IPS-18c (cell line): Measurements from ENCODE around the gene NUP188.

Experiments used
- H3K4me3 ChIP-seq: 2 replicates; pipeline ENCODE4 v1.7.0; 2013; ENCODE audit warnings: low read depth, mild to moderate bottlenecking, low read length, moderate library complexity; ENCODE audit not compliant: insufficient read depth
- H3K9me3 ChIP-seq: one replicate; pipeline ENCODE4 v1.6.1; 2013; ENCODE audit warnings: mild to moderate bottlenecking, low read length, moderate library complexity; ENCODE audit not compliant: control insufficient read depth, insufficient read depth

The NUP188 gene

GRCh38 chr9:129010267-129010975 lies 62.9 kb downstream of the NUP188 start:
- Histone ChIP-seq H3K9me3 (no peaks in the 10 kb centered on the region), H3K4me3 (no peak overlapping the region)

- no peak overlapping the region for H3K4me3 ChIP-seq
- no peaks in the 10 kb centered on the region for H3K9me3 ChIP-seq
These were observed 63.7 kb downstream of the NUP188 start for GRCh38 chr9:129011170-129011569.

DNA sequence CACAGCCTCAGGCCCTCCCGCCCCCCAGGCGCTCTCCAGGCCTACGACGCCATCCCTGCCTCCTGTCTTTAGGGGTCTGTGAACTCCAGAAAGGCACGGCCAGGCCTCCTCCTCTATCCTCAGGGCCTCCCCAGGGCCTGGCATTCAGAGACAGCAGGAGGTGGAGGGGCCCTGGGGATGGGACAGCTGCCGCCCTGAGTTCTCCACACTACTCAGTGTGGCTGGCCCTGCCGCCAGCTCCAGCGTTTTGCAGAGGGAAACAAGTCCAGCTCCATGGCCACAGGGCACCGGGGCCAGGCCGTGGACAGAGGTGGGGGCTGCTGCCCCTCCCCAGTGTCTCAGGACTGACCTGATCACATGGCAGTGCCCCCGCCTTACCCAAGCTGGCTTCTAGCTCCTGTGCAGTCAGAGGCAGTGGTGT lies 64.3 kb downstream of the NUP188 start:
- no peaks in the 10 kb centered on the region for H3K9me3 ChIP-seq
- no peak overlapping the region for H3K4me3 ChIP-seq

- no peak overlapping the region for H3K4me3 ChIP-seq
- H3K9me3 ChIP-seq, result no peaks in the 10 kb centered on the region
These were observed 64.8 kb downstream of the NUP188 start for GRCh38 chr9:129012343-129012742.

DNA sequence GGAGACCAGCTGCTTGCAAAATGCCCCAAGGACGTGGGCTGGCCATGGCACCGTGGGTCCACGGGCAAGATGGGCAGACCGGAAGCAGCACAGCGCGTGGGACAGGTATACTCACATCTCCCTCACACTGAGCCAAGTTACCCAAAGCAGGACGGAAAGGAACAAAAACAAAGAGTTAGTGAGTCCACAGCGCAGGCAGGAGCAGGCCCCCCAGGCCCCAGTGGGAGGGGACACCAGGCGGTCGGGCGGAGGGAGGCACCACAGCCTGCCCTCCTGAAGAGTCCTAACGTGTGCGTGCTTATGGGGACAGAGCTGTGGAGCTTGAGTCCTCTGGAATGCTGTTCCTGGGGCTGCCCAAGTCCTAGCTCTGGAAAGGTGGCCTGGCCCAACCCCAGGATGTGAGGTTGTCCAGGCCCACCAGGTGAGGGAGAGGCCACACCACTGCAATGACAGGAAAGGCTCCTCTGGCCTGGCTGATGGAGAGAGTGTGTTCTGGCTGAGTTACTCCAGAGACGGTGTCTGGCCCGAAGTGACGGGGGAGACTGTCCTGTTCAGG lies 65.5 kb downstream of the NUP188 start:
- no peak overlapping the region for H3K4me3 ChIP-seq

DNA sequence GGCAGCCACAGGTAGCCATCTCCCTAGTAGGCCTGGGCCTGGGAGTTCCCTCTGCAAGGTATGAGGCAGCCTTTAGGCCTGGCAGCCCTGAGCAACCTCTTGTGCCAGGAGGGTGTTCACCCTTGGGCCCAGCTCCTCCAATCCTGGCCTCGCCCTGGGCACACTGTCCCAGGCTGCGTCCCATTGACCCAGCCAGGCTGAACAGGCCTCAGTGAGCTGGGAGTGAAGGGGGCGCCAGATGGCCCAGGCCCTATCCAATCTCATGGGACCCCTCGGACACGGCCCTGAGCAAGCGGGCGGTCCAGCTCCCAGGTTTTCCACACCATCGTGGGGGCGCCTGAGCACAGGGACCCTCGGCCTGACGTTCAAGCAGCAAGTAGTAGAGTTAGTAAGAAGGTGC lies 66.2 kb downstream of the NUP188 start:
- Histone ChIP-seq H3K9me3 (no peaks in the 10 kb centered on the region), H3K4me3 (no peak overlapping the region)

More for the DNA sequence above, 65.5 kb downstream of the NUP188 start:
- no peaks in the 10 kb centered on the region for H3K9me3 ChIP-seq

DNA sequence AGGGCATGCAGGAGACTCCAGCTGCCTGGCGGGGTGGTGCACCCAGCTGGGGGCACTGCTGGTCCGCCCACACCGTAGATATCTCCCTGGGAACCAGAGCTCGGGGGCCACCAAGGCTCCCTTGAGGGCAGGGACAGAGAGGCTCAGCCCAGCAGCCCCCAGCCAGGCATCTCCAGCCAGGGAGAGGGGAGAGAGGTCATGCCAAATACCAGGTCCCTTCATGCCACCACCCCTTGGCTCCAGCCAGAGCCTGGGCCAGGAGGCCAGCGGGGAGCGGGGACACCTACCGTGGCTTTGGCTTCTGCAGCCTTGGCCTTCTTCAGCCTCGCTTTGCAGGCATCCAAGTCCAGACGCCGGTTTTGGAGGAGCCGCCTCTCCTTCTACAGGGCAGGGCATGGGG lies 66.6 kb downstream of the NUP188 start:
- no peaks in the 10 kb centered on the region for H3K9me3 ChIP-seq
- no peak overlapping the region for H3K4me3 ChIP-seq

GRCh38 chr9:129014608-129015007 lies 67.1 kb downstream of the NUP188 start:
- Histone ChIP-seq H3K4me3 (no peak overlapping the region), H3K9me3 (no peaks in the 10 kb centered on the region)

- Histone ChIP-seq H3K4me3 (no peak overlapping the region), H3K9me3 (no peaks in the 10 kb centered on the region)
These were observed 73.6 kb downstream of the NUP188 start for GRCh38 chr9:129021091-129021490.

DNA sequence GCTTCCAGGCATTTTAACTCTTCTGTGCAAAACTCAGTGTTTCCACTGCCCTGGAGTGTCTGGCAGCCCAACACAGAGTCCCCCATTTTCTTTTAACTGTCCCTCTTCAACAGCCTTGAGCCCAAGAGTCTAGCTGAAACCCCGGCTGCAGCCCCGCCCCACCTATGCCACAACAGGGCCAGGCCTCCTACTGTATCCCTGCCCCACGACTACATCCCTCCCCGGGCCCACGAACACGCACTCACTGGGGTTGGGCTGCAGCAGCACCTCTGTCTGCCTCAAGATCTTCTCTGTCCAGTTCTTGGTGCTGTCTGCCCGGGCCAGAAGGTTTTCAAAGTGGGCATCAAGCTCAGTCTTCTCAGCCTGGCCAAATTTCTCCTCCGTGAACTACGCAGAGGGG lies 74.5 kb downstream of the NUP188 start:
- Histone ChIP-seq H3K4me3 (no peak overlapping the region), H3K9me3 (no peaks in the 10 kb centered on the region)

DNA sequence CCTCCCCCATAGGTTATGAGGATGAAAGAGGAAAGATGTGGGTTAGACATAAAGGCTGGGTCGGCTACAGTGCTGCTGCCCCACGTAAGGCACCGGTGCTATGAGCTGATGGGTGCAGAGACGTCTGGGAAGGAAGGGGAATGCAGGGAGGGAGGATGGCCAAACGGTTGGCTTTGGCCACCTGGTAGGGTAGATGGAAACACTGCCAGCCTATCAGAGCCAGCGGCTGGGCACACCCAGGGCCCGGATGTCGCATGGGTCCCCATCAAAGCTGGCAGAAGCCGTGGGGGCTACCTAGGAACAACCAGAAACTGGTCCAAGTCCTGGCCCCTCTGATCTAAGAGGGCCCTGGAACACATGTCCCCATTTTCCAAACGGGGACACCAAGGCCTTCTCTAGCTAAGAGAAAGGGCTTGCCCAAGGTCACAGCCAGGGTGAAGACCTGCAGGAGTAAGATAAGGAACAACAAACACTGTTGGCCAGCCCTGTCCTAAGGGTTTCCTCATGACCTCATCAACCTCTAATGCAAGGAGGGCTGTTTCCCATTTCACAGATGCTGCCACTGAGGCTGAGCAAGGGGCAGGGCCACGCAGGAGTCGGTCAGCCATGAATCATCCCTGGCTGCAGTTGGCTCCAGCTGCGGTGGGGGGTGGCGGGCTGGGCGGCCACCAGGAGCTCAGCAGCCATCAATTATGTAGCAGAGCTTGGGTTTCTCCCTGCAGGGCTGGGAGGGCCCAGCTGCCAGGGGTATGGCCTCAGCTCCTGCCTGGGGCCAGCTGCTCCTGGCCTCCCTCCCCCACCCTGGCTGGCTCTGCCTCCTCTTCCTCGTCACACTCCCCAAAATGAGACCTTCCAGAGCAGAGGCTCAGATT lies 75.8 kb downstream of the NUP188 start:
- Histone ChIP-seq H3K9me3 (no peaks in the 10 kb centered on the region), H3K4me3 (no peak overlapping the region)

GRCh38 chr9:129023908-129024233 lies 76.4 kb downstream of the NUP188 start:
- no peaks in the 10 kb centered on the region for H3K9me3 ChIP-seq
- no peak overlapping the region for H3K4me3 ChIP-seq

- H3K9me3 ChIP-seq, result no peaks in the 10 kb centered on the region
- H3K4me3 ChIP-seq, result peak overlapping the region; percentile 58; the same call in 1 of the 2 replicates
These were observed 79.1 kb downstream of the NUP188 start for GRCh38 chr9:129026442-129027223.

DNA sequence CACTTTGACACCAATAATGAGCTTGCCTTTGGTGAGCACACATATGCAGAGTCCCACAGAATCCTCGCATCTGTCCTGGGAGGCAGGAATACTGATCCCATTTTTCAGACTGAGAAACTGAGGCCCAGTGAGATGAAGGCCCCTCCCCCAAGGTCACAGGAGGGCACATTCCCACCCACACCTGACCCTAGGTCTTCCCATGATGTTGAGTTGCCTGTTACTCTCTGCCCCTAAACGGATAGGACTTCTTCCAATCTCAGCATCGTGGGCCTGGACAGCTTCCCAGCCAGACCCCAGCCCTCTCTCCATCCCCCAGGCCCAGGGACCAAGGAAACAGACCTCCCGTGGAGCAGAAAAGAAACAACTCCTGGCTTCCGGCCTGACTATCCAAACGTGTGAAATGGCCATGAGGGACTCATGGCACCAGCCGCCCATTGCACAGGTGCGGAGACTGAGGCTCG lies 79.8 kb downstream of the NUP188 start:
- H3K4me3 ChIP-seq, result peak overlapping the region; percentile 58
- H3K9me3 ChIP-seq, result no peaks in the 10 kb centered on the region

GRCh38 chr9:129027685-129028191 lies 80.2 kb downstream of the NUP188 start:
- Histone ChIP-seq H3K9me3 (no peaks in the 10 kb centered on the region), H3K4me3 (peak overlapping the region; percentile 58)

DNA sequence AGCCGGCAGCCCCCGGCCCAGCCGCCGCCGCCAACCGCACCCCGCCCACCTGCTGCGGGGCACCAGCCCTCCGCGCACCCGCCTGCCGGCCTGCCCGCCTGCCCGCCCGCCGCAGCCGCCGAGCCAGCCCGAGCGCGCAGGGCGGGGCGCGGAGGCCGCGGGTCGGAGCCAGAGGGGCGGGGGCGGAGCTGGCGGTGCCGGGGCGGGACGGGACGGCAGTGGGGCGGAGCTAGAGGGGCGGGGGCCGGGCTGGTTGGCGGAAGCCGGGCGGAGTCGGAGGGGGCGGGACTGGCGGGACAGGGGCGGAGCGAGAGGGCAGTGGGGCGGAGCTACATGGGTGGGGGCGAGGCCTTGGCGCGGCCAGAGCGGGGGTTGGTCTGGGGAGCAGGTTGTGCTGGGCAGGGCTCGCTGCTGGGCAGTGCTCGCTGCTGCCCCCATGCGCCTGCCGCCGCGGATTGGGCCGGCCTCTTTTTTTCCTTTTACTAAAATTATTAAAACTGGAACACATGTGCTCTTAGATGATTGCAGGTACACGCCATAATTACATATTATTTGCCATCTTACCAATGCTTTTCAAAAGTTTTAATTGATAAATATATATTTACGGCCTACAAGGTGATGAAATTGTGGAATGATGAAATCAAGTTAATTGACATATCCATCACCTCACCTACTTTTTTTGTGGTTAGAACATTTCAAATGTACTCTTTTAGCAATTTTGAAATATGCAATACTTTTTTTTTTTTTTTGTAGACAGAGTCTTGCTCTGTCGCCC lies 80.9 kb downstream of the NUP188 start, which contains the start of gene SH3GLB2:
SH3GLB2 (minus strand) TSS at position 140 of the 775 bp plus-strand sequence. CDS start 177 bp downstream, outside the sequence.
- H3K9me3 ChIP-seq, result no peaks in the 10 kb centered on the region
- peak within 1 kb of the TSS; percentile 58 for H3K4me3 ChIP-seq
